Inflammatory macrophage (primary cell): ENCODE measurements around the gene LRRC18.
A peak's percentile ranks its signal among the peaks of the same experiment; 100 is the strongest.

Source experiments
- DNase-seq, 2 donors: peaks; one replicate each; pipeline ENCODE4 v3.0.0-alpha.2; 2020 to 2022

The LRRC18 gene

DNA sequence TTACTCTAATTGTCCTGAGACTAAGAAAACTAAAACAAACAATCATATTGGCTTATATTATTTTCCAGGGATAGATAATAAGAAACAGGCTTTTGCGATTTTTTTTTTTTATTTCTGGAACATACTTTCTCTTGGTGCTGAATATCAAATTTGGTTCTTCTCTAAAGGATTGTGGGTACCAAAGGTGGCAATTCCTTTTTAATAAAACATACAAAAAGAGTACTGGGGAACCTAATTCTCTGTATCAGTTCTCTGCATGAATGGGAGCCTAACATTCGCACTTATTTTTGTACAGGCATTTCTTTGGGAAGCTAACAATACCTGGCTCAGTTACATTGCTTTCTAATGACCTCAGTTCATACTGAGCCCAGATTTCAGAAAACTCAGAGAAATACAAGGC lies 32.8 kb downstream of the LRRC18 start:
- DNase-seq = no peak

GRCh38 chr10:48905311-48905710 lies 34.3 kb downstream of the LRRC18 start:
- no peak for DNase-seq

GRCh38 chr10:48904861-48905260 lies 34.8 kb downstream of the LRRC18 start:
- DNase-seq = no peak

DNA sequence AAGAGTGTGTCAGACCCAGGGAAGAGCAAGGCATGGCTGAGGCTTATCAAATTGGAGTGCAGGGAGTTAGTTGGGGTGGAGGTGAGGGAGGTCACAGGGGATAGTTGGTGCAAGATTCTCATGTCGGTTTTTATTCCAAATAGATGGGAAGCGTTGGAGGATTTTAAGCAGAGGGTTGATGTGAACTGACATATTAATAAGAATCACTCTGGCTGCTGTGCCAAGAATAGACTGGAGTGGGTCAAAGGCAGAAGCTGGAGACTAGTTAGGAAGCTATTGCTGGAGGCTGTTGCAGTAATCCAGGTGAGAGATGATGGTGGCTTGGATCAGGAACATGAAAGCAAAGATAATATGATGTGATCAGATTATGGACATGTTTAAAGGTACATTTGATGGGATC lies 36.5 kb downstream of the LRRC18 start:
- DNase-seq = no peak

DNA sequence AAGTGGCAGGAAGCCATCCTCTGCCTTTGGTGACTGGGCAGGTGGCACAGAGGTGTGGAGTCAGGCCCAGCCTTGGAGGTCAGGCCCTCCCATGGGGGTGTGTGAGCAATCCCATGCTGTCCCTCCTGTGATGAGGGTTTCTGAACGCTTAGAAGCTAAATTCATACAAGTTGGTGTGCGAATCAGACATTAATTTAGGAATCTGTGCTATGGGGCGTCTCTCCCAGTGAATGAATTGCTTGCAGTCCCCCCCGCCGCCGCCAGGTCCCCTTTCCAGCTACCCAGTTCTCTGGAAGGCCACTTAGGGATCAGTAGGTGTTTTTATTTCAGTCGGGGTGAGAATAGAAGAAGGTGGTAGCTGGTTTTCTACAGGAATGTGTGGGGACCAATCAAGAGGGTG lies 37.5 kb downstream of the LRRC18 start:
- DNase-seq = no peak

GRCh38 chr10:48901319-48901718 lies 38.3 kb downstream of the LRRC18 start:
- DNase-seq = no peak

DNA sequence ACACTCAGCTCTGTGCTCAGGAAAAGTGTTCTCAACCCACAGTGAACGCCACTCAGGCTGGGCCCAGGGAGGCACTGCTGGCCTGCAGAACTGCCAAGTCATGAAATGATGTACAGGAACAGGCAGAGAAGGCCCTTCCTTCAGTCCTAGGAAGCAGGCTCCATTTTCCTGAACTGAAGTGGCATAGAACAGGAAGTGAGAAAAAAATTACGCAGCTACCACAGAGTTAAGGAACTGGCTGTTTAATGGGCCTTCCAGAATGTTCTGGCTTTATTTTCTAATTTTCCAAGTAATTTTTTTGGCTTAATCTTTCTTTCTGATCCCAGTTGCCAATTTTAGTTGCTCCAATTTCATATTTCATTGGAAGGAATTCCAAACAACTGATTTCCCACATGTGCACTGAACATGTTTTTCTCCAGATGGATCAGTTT lies 39.3 kb downstream of the LRRC18 start:
- DNase-seq = peak; percentile 66 to 78

DNA sequence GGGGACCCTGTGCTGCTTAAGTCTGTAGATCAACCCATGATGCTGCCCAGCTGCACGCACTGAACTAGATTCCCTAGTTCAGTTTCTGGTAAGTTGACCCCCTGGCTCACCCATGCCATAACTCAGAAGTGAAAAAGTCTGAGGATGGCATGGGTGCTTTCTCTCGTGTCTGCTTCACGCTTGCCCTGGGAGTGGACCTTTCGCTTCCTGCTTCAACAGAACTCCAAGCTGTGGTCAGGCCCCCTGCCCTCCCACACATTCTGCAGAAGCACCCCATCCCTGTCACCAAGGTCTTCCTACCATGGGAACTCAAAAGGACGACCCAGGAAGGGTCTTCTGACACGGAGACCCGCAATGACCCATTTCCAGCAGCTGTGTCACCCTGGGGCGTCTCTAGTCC lies 39.9 kb downstream of the LRRC18 start:
- DNase-seq = no peak

GRCh38 chr10:48898426-48898825 lies 41.2 kb downstream of the LRRC18 start:
- DNase-seq = peak in 1 of 2 donors; percentile 13

- DNase-seq = no peak
Measured at GRCh38 chr10:48897441-48897790, 42.2 kb downstream of the LRRC18 start.

- no peak for DNase-seq
Measured at GRCh38 chr10:48896756-48897440, 42.7 kb downstream of the LRRC18 start.

GRCh38 chr10:48895803-48896195 lies 43.8 kb downstream of the LRRC18 start:
- no peak for DNase-seq

- DNase-seq = no peak
Measured at GRCh38 chr10:48894911-48895802, 44.5 kb downstream of the LRRC18 start.

- DNase-seq = no peak
Measured at GRCh38 chr10:48890888-48891850, 48.5 kb downstream of the LRRC18 start.

GRCh38 chr10:48887982-48888381 lies 51.7 kb downstream of the LRRC18 start:
- no peak for DNase-seq

DNA sequence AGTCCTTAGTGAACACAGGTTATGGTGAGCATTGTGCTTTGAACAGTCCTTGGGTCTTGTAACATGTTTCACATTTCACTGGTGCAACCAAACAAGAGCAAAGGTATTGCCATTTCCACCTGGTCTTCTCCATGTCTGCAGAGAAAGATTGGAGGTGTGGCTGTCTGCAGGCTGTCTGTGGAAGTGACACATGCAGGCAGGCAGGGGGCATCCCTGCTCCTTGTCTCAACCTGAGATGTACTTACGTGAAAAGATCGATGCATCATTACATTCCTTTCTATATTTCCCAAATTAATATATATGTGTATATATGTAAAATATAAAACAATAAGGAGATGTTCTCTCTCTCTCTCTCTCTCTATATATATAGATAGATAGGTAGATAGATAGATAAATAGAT lies 54.3 kb downstream of the LRRC18 start:
- DNase-seq = no peak

- no peak for DNase-seq
Measured at GRCh38 chr10:48884179-48885045, 55.2 kb downstream of the LRRC18 start.

GRCh38 chr10:48883701-48884100 lies 55.9 kb downstream of the LRRC18 start:
- no peak for DNase-seq

DNA sequence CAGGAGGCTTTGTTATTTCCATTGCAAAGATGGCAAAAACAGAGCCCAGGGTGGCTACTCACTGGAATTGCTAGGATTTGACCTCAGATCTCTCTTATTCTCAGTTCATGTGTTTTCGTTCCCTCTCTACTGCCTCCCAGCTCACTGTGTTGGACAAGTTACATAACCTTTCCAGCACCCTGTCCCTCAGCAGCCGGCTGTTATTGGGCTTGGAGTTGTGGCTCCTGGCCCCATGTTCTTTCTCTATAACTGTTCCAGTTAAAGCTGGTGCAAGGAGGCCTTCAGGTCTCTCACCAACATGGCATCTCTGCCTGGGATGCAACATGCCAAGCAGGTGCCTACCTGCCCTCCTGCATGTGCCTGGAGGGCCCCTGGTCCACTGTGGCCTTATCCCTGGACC lies 56.8 kb downstream of the LRRC18 start:
- DNase-seq = no peak

DNA sequence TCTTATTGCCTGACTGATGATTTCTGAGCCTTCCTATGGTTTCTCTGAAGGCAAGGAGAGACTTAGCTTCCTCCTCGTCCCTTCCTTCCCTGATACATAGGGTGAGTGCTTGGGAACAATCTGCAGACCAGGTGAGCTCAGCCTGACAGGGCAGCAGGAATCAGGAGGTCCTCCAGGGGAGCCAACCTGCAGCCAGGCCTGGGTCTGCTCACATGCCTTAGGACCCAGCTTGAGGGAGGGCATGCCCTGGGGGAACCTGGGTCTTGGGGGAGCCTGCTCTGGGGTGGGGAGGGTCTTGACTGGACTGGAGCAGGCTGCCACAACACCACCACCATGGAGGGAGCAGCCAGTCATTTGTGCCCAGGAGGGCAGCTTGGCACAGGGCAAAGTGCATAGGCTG lies 57.7 kb downstream of the LRRC18 start:
- no peak for DNase-seq

DNA sequence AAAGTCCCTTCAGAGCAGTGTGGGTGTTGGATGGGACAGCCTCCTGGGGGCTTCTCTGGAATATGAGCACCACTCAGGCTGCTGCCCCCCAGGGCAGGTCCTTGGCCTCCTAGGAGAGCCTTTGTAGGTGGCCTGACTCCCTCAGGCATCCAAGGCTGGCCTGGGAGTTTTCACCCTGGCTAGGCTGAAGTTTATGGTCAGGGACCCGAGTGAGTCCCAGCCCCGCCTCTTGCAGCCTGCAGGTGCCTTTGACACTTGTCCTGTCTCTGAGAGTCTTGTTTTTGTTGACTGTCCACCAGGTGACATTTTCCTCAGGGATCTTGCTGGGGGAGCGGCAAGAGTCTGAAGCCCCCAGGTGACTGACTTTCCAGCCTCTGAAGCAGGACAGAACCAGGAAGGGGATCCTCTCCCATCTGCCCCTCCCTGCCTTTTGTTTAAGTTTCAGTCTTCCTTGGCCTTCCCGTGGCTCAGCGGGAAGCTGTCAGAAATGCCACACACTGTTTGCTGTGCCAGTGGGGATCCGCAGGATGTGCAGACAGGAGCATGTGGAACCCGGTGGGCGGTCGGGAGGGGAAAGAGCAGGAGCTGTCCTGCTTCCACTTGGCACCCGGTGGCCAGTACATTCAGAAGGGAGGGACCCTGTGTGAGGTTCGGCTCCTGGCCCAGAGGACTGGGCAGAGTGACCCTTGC lies 59.5 kb downstream of the LRRC18 start:
- DNase-seq = no peak
